GM18951 (cell line): Measurements from ENCODE around the gene C18orf63.

Experiments
- POLR2A ChIP-seq: IDR thresholded peaks from 4 replicates; pipeline ENCODE4 v1.6.1; 2011; ENCODE audit warnings: mild to moderate bottlenecking; ENCODE audit not compliant: insufficient read length, insufficient read depth; ENCODE audit errors: extremely low read depth
- in situ Hi-C: fragments of 300-500 bp; cut with MboI; formaldehyde crosslinking; loops from one replicate; pipeline ENCODE4 v1.12.0; 2022; ENCODE audit warnings: low sequenced_read_pairs, mixed read lengths, inconsistent platforms; ENCODE audit not compliant: unreplicated experiment

The C18orf63 gene

DNA sequence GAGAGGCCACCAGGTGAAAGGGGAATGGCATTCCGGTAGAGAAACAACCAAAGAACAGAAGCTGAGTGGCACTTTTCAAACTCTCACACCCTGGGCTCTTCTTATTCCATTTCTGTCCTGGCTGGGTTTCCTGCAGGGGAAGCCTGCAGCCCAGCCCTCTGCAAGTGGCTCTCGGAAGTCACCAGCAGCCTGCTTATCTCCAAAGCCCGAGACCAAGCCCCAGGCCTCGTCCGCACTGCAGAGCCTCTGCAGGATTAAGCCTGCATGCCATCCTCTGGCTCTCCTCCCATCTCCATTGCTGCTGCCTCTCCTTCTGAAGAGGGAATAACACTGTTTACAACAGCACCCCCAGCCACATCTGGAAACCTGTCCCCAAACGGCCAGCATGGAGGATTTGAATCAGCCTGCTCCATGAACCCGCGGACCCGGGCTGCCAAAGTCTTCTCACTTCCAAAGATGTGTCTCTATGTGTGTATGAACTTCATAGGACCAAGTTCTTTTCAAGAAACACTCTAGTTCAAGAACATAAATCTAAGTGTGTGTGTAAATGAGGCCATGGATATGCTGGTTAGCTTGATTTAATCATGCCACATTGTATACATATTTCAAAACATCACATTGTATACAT lies 87.3 kb downstream of the C18orf63 start:
- in situ Hi-C loops: no loop called here
- TF ChIP-seq POLR2A: no peak

- TF ChIP-seq POLR2A: no peak
- in situ Hi-C loops: no loop called here
Measured at GRCh38 chr18:74407888-74408287, 92.2 kb downstream of the C18orf63 start.
